Retina (tissue), 1 donor: Measurements from ENCODE around the gene VDAC1.

Experiments used
- DNase-seq: peaks from one replicate; pipeline ENCODE4 v3.0.0-alpha.2; 2016

VDAC1 gene

DNA sequence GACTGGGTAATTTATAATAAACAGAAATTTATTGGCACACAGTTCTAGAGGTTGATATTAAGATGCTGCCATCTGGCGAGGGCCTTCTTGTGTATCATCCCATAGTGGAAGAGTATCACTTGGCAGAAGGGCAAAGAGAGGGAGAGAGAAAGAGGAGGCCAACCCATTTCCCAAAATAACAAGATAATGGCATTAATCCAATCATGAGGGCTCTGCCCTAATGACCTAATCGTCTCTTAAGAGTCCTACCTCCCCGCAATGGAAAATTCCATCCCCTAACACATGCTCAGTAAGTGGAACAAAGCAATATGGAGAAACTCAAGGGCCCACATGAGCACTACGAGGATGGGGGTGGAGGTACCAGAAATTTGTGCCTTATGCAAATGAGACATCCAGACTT, 17.6 kb upstream of the VDAC1 start:
- DNase-seq: no peak

DNA sequence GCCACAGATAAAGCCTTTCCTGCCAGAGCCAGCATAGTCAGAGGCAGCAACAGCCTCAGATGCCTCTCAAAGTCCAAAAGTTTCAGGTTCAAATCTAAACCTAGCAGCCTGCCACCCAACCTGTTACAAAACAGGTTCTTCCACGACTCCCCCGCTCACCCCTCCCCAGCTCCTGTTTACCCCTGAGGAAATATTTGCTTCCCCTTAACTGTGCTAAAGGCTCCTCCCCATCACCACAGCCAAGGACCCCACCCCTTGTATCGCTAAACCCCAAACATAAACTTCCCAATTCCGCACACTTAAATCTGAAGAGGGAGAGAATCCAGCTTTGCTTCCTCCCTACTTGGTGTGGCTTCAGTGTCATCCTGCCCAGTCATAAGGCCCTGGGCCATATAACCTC, 15.4 kb upstream of the VDAC1 start:
- DNase-seq: no peak

DNA sequence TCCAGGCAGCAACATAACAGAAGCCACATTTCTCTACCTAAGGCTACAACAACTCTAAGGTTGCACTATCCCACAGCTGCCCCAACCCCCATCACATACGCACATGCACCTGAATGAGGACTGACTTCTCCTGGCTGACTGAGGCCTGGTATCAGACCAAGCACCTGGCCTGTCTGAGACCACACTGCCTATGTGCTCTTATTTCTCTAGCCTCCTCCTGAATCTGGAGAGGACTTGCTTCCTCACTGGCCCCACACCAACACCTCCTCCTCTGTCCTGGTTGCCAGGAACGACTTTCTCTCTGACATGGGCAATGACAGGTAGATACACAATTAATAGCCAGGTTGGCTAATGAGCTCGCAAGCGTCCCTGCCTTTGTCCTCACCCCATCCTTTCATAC, 14.9 kb upstream of the VDAC1 start:
- DNase-seq: no peak

DNA sequence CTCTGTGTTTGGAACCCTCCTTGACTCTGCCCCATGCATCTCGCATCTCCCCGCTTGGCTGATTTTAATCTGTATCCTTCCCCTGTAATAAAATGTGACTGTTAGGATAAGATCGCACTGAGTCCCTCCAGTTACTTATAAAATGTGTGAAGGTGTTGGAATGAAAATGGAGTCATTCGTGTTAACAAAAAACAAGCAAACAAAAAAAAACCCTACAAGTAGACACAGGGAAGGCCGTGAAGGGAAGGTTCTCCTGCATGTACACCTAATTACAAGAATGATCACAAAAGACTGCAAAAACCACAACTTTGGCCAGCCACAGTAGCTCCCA, 14.2 kb upstream of the VDAC1 start:
- DNase-seq: no peak

DNA sequence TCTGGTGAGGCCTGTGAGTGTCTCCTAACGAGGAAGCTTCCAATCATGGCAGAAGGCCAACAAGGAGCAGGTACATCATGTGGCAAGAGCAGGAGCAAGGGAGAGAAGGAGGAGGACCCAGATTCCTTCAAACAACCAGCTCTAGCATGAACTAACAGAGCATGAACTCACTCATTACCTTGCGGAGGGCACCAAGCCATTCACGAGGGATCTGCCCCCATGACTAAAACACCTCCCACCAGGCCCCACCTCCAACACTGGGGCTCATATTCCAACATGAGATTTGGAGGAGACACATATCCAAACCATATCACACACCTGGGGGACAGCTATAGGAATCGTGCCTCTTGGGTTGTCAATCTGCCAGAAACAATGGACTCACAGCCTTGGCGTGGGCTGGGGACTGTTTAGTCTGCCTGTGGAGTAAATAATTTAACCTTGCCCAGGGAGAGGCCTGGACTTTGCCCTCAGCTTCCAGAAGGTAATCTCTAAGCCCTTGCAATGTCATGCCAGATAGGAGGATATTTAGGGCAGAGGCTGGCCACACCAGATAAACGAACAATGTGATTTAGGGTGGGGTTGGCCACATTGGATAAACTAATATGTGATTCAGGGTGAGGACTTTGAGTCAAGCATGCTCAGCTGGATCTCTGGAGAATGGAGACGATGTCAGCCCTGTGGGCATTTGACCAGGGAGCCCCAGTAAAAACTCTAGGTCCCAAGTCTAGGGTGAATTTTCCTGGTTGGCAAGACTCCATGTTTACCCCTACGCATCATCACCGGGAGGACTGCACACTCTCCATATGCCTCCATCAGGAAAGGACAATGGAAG, 13.6 kb upstream of the VDAC1 start:
- no peak for DNase-seq

DNA sequence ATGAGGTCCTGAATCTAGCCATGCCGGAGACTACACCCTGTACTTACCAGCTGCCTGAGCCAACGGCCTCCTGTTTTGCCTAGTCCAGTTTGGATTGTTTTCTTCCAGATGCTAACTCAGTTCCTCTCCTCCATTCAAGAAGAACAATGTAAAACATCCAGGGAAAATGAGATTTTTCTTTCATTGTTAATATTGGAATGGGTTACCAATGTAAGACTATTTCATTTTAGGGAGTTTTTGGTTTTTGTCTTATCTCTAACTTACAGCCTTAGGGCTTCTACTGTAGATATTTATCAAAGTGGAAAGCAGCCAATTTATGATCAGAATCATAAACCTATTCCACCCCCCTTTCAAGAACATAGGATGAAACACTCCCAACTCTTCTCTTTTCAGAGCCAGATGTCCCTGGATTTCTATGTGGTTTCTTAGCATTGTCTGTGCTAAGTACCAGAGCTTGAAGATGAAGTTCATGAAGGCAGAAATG, 3.5 kb upstream of the VDAC1 start:
- DNase-seq: no peak

DNA sequence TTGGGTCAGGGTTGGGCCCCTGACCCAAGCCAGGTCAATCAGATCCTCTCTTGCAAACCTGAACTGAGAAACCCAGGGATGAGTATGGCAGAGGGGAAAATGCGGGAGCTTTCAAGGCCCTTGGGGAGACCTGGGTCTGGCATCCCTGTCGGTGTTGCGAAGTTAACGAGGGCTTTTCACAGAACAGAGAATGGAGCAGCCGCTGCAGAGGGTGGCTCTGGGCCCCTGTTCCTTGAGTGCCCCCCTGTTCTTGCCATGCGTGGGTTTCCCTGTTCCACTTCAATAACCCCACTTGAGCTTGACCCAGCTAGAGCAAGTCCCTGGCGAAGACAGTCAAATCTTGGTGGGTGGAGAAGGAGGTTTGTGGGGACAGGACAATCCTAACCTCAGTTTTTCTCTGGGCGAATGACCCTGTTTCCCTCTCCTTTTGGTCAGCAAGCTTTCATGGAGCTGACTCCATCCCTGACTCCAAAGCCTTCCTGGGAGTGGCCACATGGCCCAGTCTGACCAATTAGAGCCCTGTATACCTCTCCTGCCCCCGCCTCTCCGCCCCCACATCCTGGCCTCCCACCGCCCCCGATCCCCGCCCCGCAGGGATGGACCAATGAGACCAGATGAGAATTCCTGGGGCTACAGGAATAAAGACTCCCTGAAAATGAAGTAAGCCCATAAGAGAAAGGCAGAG, 2.9 kb upstream of the VDAC1 start:
- DNase-seq: peak; percentile 37

DNA sequence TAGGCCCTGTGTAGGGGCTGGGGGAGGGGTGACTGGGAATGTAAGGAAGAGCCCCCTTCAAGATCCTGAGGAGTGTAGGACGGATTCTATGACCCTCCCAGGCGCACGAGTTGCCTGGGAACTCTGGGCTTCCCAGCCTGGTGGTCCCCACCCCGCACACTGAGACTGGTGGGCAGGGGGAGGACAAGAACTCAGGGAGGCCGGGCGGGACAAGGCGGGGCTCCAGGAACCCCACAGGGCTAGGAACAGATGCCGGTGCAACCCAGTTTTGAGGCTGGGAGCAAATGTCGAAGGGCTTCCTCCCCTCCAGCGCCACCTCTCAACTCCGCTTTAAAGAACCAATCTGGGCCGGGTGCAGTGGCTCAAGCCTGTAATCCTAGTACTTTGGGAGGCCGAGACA, 1.3 kb upstream of the VDAC1 start:
- DNase-seq: no peak

DNA sequence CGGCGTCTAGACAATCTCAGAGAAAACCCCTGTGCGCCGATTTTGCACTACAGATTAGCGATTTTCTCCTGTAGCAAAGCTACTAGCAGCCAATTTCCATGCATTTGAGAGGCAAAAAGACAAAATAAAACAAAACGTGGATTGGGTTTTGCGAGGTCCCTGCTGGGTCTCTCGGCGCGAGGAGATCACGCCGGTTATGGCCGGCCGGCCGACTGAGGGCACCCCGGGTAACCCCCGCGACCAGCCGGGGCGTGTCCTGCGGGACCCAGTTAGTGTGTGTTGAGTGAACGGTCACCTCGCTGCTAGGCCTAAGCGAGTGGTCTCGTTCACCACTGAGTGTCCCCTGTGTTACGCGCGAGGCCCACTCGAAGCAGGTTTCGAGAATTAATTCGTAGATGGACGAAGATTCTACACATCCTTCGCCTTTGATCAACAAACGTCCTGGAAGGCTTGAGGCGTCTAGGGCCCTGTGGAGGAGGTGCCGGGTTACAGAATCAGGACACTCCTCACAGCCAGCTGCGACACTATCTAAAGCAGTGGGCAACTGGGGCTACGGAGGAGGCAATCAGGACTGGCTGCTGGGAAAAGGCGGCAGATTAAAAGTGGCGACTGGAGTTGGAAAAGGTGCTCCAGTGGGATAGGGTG, 764 bp upstream of the VDAC1 start:
- DNase-seq: peak; percentile 90

DNA sequence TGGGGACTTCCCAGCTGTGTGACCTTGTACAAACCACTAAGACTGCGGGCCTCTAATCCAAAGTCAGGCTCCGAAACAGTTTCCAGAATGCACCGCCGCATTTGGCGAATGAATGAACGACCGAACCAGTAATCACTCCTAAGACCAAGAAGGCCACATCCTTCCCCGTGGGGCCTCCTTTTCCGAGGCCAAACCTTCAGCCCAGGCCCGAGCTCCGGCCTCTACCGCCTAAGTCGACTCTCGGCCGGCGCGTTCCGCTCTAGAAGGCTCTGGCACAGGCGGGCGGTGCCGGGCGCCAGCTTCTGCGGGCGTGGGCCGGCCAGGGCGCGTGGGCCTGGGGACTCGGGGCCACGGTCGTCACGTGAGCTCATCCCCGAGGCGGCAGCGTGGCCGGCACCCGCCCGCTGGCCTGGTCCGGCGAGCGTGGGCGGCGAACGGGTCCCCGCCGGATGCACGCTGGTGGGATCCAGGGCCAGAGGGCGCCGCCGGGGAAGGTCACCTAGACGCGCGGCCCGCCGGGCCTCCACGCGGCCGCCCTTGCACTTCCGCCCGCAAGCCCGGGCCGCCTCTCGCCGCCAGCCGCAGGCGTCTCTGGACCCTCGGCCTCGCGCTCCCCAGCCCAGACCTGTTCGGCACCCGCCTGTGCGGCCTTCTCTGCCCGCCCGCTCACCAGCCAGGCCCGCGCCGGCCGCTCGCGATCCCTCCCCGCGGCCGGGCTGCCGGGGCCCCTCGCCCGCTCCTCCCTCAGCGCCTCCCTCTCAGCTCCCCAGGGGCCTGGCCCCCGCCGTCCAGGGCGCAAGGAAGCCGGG, 754 bp downstream of the VDAC1 start:
- DNase-seq: peak; percentile 81

DNA sequence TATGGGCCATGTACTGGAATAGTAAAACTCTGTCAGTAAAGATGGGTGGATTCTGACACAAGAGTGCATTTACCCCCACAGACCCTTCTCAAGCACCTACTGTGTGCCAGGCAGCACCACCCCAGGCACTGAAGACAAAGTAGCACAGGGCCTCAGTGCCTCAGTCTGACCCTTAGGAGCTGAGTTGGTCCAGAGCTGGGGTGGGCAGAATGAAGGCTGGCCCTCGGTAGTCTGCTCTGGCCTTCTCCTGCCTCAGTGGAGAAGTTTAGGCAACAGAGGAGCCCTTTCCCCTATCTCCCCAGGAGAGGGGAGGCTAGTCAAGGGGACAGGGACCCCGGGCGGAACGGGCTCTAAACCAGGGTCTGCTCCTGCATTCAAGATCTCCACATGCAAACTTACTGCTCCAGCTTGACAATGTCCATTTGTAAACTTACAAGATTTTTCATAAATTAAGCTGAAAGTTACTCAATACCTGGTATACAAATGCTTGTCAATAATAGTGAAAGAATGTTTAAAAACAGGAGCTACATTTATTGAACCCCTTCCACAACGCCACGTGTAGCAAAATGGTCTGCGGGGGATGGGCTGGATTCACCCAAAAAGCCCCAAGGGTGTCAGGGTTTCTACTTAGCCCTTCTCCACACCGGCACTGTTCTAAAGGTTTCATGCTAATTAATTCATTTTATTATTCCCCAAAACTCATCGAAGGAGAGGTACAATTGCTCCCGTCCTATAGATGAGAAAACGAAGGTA, 1.5 kb downstream of the VDAC1 start:
- no peak for DNase-seq

DNA sequence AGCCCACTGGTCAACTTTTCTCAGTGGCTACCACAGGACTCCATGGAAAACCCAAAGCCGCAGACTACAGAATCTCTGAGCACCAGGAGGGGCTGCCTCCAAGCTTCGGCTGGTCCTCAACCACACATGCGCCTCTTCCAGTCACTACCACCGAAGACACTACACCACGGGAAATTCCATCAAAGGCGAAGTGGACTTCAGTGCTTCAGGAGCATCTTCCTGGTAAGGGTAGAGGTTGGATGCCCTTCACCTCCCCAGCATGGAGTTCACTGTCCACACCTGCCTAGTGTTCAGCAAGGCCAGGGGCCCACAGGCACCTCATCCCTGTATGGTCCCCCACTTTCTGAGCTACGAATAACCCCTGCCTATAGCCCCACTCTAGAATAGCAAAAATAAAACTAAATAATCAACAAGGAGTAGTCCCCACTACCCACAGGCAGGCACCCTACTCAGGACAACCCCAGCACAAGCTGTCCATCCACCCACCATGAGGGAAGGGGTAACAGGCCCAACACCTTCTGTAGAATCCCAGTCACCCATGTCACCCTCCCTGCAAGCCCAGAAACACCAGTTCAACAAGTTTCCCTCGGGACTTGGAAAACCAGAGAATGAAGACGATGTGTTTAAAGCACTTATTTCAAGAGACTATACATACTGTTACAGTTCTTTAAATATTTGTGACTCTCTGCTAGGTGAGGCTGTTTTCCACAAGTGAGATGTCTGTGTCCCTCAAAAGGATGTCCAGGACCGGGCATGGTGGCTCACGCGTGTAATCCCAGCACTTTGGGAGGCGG, 2.6 kb downstream of the VDAC1 start:
- DNase-seq: no peak

DNA sequence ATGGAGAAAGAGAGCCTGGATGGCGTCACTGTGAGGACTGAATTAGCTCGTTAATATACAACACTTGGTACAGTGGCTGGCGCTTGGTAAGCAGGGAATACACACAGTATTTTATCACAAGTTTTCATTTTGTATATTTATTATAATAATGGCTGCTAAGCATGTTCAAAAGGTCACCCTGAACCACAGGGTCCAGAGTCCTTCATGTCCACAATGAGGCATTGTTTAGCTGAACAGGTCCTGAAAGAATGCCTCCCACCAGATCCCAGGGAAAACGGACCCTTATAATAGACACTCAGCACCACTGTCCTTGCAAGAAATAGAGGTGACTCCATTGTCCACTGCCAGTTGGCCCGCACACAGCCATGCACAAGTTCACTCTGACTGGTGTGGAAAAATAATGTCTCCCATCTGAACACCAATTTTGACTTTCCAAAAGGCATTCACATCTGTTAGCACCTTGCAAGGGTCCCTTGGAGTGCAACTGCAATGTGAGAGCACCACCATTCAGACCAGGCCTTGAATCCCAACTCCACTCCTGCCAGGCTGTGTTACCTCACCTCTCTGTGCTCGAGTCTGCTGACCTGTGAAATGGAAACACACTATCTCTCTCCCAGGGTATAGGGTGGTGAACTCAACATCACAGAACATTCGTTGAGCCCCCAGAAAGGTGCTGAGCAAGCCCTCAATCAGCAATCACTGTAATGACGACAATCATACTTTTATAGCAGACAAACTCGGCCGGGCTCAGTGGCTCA, 3.9 kb downstream of the VDAC1 start:
- no peak for DNase-seq

DNA sequence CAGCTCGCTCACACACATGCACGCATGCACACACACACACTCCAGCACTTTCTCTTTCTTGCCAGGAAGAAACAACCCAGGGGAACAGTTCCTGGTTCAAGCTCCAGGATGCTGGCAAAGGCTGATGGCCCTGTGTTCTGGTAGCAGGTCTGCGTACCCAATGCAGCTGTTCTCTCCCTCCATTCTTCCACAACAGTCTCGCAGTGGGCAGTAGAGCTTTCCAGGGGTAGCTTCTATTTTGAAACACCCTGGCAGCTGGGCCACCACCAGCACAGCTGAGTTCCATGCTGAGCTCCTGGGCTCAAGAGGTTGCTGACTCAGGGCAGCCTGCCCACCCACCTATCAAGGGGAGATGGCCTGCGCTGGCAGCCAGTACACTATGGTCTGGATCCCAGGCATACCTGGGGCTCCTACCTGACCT, 4.7 kb downstream of the VDAC1 start:
- DNase-seq: no peak

DNA sequence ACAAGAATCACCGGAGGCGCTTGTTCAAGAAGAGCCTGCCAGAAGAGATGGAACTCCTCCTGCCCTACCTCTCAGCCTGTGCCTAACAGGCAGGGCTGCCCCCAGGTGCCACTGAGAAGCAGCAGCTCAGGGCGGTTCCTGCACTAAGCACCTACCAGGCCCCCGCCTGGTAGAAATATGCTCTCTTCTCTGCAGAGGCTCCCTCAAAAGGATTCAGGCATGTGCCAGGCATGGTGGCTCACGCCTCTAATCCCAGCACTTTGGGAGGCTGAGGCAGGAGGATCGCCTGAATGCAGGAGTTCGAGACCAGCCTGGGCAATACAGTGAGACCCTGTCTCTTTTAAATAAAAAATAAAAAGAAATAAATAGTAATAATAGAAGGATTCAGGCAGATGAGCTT, 6.0 kb downstream of the VDAC1 start:
- no peak for DNase-seq

DNA sequence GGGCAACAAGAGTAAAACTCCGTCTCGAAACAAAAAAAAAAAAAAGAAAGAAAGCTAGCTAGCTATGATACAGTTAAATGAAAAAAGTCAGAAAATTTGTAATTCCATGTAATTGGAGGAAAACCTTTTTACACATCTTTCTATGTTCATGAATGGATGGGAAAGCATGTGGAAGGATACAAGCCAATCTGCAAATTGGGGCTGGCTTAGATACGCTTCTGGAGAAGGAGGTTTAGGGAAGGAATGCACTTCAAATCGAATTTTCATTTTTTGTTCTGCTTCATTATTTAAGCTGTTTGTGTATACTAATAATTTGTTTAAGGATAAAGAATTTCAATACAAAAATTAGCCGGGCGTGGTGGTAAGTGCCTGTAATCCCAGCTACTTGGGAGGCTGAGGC, 6.7 kb downstream of the VDAC1 start:
- DNase-seq: no peak

DNA sequence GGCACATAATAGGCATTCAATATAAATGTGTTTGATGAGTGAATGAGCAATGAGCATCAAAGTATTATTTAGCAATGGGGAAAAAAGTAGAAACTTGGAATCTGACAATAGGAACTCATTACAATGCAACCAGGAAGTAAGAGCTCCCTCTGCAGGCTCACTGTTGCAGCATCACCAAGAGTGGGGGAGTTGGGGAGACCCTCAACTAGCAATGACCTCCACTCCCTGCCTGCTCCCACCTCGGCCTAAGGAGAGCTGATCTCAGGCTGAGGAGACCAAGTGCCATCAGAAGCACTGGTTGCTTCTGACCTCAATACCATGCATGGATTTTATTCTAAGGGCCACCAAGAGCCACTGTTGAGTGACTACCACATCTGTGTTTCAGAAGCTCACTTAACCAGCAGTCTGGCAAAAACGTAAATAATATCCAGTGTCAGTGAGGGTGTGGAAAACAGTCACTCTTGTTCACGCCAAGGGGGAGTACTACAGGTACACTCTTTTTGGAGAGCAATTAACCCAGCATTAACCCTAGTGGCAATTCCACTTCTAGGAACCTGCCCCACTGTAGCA, 8.0 kb downstream of the VDAC1 start:
- DNase-seq: peak; percentile 26

DNA sequence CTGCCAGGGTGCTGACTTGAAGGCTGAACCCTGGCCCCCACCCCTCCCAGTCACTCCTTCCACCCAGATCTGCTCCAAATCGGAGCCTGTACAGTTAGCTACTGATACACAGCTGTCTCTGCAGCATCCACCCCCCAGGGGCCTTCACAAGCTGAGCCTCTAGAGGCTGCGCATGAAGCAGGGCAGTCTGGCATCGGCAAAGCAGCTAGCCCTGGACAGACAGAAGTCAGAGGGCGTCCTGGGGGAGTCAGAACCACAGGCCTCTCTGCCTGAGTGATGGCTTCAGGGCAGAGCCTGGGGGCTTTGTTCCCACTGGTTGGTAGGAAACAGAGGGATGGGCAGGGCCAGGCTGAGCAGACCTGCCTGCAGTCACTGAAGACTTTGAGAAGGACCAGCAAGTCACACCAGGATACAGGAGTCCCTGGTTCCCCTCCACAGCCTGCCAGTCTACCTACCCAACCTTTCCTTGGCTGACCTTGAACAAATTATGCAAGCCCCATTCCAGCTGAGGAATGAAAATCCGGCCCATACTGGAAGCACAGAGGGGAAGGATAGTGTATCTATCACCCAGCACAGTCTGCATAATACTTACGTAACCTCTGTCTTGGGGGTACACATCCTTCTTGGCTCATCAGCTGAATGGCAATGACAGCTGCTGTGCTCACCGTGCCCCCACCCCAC, 8.8 kb downstream of the VDAC1 start:
- DNase-seq: peak; percentile 49

DNA sequence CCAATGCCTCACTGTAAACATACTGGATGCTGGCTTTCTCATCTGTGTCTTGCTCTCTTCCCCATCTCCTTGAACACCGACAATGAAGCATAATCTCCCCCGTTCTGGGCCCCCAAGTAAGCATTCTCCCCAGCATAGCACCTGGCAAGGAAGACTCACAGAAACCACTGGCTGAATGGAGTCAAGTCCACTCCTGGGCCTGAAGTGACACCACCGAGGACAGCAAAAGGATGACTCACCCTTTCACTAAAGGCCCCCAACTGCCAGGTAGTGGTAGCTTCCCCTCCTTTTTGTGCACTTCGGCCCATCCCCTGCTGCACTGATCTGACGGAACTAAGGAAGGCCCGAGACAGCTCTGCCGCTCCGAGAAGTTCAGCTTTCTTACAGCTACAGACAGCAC, 9.4 kb downstream of the VDAC1 start:
- peak; percentile 53 for DNase-seq

DNA sequence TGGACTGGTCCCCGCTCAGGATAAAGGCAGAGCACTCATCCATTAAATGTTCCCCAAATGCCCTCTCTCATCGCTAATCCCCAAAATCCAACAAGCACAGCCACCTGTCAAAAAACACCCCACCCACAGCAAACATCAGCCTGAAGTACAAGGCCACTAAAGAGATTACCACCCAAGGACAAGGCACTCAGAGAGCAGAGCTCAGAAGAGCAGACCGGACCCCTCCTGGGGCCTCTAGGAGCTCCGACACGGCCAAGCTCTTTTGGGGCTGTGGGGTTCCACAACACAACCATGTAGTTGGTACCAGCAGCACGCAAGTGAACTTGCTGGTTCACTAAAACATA, 9.8 kb downstream of the VDAC1 start:
- no peak for DNase-seq
